ENCODE data around the gene TRAF3IP1.

Gene TRAF3IP1

DNA sequence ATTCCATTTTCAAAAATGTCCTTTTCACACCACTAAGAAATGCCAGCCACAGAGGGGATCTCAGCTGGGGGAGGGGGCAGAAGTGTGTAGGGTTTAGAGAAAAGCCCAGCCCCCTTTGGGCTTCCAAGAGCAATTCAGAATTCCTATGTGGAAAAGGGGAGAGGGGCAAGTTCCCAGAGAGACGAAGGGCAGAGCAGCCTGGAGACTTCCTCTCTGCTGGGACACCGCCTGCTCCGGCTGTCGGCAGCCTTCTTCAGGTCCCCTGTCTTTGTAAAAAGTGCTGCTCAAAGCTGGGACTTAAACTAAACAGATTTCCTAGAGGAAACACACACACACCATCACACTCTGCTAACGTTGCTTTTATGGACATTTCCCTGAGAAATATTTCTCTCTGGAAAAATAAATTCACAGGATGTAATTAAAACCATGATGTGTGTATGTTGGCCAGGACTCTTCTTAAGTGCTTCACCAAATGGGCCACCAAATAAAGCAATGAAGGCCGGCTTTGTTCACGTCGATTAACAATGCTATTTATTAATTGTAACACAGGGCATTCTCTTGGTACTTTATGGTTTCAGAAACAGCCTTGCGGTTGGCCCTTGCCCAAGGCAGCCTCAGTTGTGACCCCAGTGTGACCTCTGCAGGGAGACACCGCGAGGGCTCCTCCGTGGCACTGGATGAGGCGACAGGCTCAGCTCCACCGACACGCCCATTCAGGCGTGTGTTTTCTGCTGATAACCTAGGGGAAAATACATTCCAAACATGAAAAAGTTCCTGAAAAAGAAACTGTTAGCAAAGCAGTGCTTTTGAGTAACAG is 100.8 kb downstream of the TRAF3IP1 start:
- TF ChIP-seq, protein P1, sequence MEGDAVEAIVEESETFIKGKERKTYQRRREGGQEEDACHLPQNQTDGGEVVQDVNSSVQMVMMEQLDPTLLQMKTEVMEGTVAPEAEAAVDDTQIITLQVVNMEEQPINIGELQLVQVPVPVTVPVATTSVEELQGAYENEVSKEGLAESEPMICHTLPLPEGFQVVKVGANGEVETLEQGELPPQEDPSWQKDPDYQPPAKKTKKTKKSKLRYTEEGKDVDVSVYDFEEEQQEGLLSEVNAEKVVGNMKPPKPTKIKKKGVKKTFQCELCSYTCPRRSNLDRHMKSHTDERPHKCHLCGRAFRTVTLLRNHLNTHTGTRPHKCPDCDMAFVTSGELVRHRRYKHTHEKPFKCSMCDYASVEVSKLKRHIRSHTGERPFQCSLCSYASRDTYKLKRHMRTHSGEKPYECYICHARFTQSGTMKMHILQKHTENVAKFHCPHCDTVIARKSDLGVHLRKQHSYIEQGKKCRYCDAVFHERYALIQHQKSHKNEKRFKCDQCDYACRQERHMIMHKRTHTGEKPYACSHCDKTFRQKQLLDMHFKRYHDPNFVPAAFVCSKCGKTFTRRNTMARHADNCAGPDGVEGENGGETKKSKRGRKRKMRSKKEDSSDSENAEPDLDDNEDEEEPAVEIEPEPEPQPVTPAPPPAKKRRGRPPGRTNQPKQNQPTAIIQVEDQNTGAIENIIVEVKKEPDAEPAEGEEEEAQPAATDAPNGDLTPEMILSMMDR (IDR thresholded peaks at IDR 0.05; ENCODE audit: low read depth, low read length), result no peak
- no peak overlapping the region for H3K4me3 ChIP-seq (ENCODE audit: low read depth, low read length)
- DNase-seq (ENCODE audit: low read depth, low spot score), result peak; percentile 31
- in situ Hi-C loops (cut with HindIII; ENCODE audit: low sequenced_read_pairs), result no loop called here

- no peak for DNase-seq (ENCODE audit: low read depth, low spot score)
- H3K4me3 ChIP-seq (ENCODE audit: low read depth, low read length), result no peak overlapping the region
- TF ChIP-seq, protein P1 (IDR thresholded peaks at IDR 0.05; ENCODE audit: low read depth, low read length), result no peak
- in situ Hi-C loops (cut with HindIII; ENCODE audit: low sequenced_read_pairs), result no loop called here
Measured at GRCh38 chr2:238421695-238422035, 101.3 kb downstream of the TRAF3IP1 start.

DNA sequence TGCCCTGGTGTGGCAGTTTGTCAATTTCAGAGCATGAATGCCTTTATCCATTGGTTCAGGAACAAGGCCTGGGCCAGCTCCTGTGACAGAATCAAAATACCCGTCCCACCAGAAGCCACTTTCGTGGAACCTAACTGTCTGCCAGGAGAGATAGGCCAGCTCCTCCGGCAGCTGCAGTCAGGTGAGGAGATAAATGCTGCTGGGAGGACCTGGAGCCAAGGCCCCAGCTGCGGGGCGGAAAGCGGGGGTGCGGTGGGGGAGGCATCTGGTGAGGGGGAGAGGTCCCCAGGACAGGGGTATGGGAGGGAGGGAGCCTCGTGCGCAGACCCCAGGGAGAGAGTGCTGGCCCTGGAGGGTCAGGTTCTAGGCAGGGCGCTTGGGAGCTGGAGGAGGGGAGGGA is 102.0 kb downstream of the TRAF3IP1 start:
- TF ChIP-seq, protein P1 (IDR thresholded peaks at IDR 0.05; ENCODE audit: low read depth, low read length), result no peak
- no peak for DNase-seq (ENCODE audit: low read depth, low spot score)
- in situ Hi-C loops (cut with HindIII; ENCODE audit: low sequenced_read_pairs), result no loop called here
- H3K4me3 ChIP-seq (ENCODE audit: low read depth, low read length), result no peak overlapping the region

DNA sequence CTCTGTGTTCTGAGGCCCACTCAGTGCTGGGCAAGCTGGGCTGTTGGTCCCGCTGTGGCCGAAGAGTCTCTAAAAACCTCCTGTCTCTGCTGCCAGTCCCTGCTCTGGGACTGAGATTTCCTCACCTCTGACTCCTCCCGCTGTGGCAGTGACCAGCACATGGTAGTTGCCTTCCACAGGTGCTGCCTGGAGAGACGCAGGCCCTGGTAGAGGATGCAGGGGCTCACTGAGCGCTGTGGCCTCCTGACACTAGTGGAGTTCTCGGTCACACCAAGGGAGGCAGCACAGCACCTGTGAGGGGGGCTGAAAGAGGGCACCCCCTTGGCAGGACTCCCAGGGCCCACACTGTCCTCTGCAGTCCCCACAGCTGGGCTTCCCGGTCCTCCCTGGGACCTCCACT is 102.6 kb downstream of the TRAF3IP1 start:
- no peak overlapping the region for H3K4me3 ChIP-seq (ENCODE audit: low read depth, low read length)
- in situ Hi-C loops (cut with HindIII; ENCODE audit: low sequenced_read_pairs), result no loop called here
- no peak for DNase-seq (ENCODE audit: low read depth, low spot score)
- TF ChIP-seq, protein P1 (IDR thresholded peaks at IDR 0.05; ENCODE audit: low read depth, low read length), result no peak

DNA sequence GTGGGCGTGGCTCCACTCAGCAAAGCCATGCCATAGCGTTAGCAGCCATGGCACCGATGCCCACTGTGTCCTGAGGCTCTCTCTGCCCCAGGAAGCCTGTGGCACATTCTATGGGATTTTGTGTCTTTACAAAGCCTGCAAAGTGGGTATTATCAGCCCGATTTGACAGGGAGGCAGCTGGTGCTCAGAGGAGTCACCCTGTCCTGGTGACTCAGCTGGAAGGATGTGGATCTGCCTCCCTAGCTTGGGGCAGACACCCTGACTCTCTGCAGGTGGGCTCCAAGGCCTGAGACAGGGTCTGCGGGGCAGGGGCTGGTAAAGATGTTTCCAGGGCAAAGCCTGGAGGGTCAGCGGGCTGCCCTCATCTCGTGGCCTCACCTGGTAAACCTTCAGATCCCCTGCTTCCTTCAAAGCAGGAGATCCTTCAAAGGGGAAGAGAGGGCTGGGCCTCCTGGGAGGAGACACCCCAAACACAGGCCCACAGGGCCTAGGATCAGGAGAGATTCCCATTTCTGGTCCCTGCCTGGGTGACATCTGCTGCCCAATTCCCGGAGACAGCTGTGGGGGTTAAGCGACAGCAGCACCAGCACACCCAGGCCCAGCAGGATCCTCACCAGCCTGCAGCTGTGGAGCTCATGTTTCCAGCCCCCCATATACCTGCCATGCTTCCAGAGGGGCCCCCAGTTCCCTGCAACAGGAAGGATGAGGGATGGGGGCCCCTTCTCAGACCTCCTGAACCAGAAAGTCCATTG is 103.4 kb downstream of the TRAF3IP1 start:
- in situ Hi-C loops (cut with HindIII; ENCODE audit: low sequenced_read_pairs), result no loop called here
- TF ChIP-seq, protein P1 (IDR thresholded peaks at IDR 0.05; ENCODE audit: low read depth, low read length), result no peak
- peak; percentile 35 for DNase-seq (ENCODE audit: low read depth, low spot score)
- H3K4me3 ChIP-seq (ENCODE audit: low read depth, low read length), result no peak overlapping the region

GRCh38 chr2:238424313-238424700 is 104.0 kb downstream of the TRAF3IP1 start:
- TF ChIP-seq, protein P1 (IDR thresholded peaks at IDR 0.05; ENCODE audit: low read depth, low read length), result no peak
- DNase-seq (ENCODE audit: low read depth, low spot score), result peak; percentile 72
- no peak overlapping the region for H3K4me3 ChIP-seq (ENCODE audit: low read depth, low read length)
- in situ Hi-C loops (cut with HindIII; ENCODE audit: low sequenced_read_pairs), result no loop called here
